Measurements from ENCODE around the gene SPAAR. TPM values are rescaled to one million over a fixed set of nuclear protein-coding genes. Genes with fewer than 3 reads are reported as not detected.
"Not testable (repeated sequence)": the region's sequence is repeated elsewhere in the genome, so short reads cannot be mapped to it uniquely, and the experiment has no call there.

The SPAAR gene
- total RNA-seq, 1 experiment from 2014 or later: not detected

GRCh38 chr9:35897376-35898099 is 11.8 kb upstream of the SPAAR start:
- in situ Hi-C loops (cut with HindIII; ENCODE audit: low pct_unique_long_range_greater_than_20kb, low sequenced_read_pairs); DNase-seq (ENCODE audit: low read depth, low spot score): not testable (repeated sequence)

GRCh38 chr9:35898337-35898736 is 11.0 kb upstream of the SPAAR start:
- DNase-seq (ENCODE audit: low read depth, low spot score): no peak
- in situ Hi-C loops (cut with HindIII; ENCODE audit: low pct_unique_long_range_greater_than_20kb, low sequenced_read_pairs): no loop called here

DNA sequence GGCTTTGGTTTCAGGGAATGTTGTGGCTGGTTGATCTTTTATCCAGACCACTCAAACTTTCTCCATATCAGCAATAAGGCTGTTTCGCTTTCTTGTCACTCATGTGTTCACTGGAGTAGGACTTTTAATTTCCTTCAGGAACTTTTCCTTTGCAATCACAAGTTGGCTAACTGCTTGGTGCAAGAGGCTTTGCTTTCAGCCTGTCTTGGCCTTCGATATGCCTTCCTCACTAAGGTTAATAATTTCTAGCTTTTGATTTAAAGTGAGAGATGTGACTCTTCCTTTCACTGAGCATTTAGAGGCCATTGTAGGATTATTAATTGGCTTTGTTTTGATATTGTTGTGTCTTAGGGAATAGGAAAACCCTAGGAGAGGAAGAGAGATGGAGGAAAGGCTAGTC is 10.3 kb upstream of the SPAAR start:
- in situ Hi-C loops (cut with HindIII; ENCODE audit: low pct_unique_long_range_greater_than_20kb, low sequenced_read_pairs): no loop called here
- no peak for DNase-seq (ENCODE audit: low read depth, low spot score)

DNA sequence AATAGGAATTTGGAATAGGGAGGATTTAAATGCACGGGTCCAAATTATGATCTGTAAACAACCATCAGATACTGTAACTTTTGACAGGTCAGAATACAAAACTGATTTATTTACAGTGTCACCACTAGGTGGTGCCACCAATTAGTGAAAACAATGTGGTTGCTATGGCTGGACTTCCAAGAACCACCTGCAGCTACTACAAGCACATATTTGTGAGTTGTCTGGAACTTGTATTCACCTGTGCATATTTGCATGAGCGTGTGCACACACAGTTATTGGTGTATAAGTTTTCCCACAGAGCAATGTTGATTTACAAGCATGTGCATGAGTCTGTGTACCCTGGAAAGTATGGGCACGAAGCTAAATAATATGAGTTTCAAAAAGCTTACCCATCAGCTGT is 6.2 kb upstream of the SPAAR start:
- DNase-seq (ENCODE audit: low read depth, low spot score): peak; percentile 63
- in situ Hi-C loops (cut with HindIII; ENCODE audit: low pct_unique_long_range_greater_than_20kb, low sequenced_read_pairs): no loop called here

DNA sequence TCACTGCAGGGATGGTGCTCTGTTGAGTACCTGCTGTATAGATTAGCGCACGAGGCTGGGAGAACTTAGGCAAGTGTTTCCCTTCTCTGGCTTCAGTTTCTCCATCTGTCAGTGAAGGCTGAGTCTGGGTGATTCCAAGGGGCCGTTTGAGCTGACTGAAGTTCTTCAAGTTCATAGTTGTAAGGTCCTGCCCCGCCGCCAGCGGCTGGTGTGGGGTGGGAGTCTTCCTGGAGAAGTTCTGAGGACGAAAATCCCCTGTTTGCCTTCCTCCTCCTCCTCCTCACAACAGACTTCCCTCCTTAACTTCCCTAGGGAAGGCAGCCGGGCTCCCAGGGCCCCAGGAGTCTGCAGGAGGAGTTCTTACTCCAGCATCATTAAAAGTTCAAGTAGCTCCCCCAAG is 5.0 kb upstream of the SPAAR start:
- in situ Hi-C loops (cut with HindIII; ENCODE audit: low pct_unique_long_range_greater_than_20kb, low sequenced_read_pairs): no loop called here
- no peak for DNase-seq (ENCODE audit: low read depth, low spot score)

- in situ Hi-C loops (cut with HindIII; ENCODE audit: low pct_unique_long_range_greater_than_20kb, low sequenced_read_pairs): no loop called here
- no peak for DNase-seq (ENCODE audit: low read depth, low spot score)
Observed at GRCh38 chr9:35905051-35905781, 4.1 kb upstream of the SPAAR start.

- DNase-seq (ENCODE audit: low read depth, low spot score): no peak
- in situ Hi-C loops (cut with HindIII; ENCODE audit: low pct_unique_long_range_greater_than_20kb, low sequenced_read_pairs): no loop called here
Observed at GRCh38 chr9:35905912-35906679, 3.2 kb upstream of the SPAAR start, which contains the start of gene HRCT1. TSS of gene HRCT1 (plus strand) at chr9:35906202. CDS start at chr9:35906288, 86 bp downstream.

- DNase-seq (ENCODE audit: low read depth, low spot score): no peak
- in situ Hi-C loops (cut with HindIII; ENCODE audit: low pct_unique_long_range_greater_than_20kb, low sequenced_read_pairs): no loop called here
Observed at GRCh38 chr9:35906923-35907699, 2.2 kb upstream of the SPAAR start.

DNA sequence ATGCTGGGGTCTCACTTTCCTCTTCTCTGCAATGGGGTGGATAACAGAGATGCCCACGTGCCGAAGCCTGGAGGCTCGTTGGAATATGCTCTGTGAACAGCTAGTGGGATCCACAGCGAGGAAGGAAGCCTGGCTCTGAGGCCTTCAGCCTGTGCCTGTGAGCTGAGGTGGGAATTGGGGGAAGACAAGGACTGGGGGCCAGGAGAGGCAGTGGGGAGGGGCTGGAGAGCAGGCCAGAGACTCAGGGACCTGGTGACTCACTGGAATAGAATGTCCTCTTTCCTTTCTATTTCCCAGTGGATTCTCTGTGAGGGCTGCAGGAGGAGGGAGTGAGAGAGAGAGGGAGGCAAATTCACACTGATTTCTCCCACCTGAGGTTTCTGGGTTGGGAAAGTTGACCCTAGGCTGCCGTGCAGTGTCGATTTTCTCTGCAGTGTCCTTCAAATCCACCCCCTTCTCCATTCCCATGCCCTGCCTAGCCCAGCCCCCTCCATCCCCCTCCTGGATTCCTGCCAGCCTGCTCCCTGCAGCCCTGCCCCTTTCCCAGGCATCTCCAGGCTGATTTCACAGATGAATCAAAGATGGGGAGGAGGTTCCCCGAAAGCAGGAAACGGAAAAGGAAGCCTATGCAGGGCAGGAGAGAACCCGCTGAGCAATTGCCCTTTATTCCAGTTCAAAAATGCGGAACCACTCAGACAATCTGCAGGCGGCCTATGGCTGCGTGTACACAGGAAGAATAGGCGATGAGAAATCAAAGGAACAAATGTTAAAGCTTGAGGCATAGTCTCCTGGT is 1.4 kb upstream of the SPAAR start:
- no peak for DNase-seq (ENCODE audit: low read depth, low spot score)
- in situ Hi-C loops (cut with HindIII; ENCODE audit: low pct_unique_long_range_greater_than_20kb, low sequenced_read_pairs): no loop called here

DNA sequence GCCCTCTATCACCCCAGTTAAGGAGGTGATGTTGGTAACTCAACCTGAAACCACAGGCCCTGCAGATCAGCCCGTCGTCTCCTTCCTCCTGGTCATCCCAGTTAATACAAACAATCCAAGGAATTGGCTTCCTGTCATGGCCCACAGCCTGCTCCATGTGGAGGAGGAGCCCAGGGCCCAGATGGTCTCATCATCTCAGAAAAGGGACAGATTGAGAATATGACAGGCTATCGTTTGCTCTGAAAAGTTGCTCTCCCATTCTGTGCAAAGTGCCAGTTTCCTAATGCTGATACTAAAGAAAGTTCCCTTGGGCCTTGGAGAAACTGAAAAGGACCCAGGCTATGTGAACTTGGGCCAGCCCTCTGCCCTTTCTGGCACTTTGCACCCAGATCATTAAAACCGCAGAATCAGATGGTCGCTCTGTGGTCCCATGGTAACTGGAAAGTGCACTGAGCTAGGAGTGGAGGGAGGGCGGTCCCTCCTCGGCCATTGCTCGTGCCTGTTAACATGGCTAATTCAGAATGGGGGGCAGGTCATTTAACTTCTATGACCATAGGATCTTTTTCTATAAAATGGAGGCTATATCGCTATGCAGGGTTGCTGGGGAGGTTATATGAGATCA is 675 bp upstream of the SPAAR start:
- DNase-seq (ENCODE audit: low read depth, low spot score): no peak
- in situ Hi-C loops (cut with HindIII; ENCODE audit: low pct_unique_long_range_greater_than_20kb, low sequenced_read_pairs): no loop called here

DNA sequence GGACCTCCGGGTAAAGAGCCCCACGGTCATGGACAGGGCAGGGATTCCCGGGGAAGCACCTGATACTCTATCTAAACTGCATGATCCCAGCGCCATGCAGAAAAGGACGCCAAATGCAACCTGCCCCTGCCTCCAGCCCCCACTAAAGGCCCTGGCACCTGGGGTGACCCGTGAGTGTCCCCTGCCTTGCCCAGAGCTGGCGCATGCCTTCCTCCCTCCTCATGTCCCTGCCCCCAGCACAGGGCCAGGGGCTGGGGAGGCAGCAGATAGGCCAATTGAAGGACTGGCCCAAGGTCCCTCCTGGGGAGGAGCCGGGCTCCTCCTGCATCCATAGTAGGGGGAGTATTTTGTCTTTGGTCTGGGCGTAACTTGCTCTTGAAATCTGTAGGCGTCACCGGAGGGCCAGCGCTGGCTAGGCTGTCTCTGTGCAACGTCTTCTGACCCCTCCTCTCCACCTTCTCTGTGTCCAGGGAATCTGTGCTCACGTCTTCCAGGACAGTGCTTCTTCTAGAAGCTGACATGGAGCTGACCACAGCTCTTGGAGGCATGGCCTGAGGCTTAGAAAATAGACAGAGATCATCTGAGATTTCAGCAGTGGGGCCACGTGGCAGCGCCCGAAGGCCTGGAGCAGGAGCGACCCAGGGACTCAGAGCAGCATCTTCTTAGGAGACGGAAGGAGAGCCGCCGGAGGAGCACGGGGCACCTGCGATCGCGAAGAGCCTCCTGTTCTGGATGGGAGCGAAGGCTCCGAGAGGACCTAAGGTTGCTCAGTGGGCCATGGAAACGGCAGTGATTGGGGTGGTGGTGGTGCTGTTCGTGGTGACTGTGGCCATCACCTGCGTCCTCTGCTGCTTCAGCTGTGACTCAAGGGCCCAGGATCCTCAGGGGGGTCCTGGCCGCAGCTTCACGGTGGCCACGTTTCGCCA is 660 bp downstream of the SPAAR start:
- in situ Hi-C loops (cut with HindIII; ENCODE audit: low pct_unique_long_range_greater_than_20kb, low sequenced_read_pairs): no loop called here
- DNase-seq (ENCODE audit: low read depth, low spot score): no peak

DNA sequence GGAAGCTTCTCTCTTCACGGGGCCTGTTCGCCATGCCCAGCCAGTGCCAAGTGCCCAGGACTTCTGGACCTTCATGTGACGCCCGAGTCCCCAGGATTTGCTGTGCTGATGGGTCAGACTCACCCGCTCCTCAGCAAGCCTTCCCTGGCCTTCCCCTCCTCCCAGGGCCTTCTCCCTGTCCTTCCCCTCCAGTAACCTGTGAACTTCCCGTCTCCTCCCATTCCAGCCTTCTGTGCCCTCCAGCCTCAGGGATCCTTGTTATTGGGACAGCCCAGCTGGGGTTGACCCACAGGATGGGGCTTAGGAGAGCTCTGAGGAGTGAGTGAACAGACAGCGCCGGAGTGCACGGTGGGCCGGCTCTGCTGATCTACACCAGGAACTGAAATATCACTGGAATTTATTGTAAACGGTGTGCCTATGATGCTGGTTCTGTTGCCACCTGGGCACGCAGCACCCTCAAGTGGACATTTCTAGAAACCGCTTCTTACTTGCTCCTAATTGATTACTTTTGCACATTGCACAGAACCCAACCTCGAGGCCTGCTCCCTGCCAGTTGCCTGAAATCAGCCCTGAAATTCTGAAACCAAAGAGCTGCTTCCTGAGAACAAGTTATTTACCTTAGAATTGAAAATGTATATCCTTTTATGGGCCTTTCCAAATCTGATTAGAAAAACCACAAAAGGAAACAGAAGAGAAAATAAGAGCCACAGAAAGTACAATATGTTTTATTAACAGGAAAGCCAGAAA is 1.5 kb downstream of the SPAAR start:
- DNase-seq (ENCODE audit: low read depth, low spot score): peak; percentile 57
- in situ Hi-C loops (cut with HindIII; ENCODE audit: low pct_unique_long_range_greater_than_20kb, low sequenced_read_pairs): no loop called here

DNA sequence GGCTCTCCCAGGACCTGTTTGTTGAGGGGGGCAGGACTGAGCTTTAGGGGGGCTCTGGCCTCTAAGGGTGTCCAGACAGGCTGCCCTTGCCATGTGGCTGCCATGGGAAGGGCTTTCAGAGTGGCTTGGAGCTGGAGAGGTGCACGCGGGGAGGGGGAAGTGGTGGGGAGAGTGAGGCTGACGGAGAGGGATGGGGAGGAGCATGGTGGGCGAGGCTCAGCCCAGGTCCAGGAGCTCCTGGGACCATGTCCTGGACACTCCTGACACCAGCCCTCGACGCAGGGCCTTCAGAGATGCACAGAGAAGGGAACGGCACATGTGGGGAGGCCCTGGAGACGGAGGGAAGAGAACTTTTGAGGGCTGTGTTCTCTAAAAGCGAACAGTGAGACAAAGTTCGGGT is 2.4 kb downstream of the SPAAR start:
- in situ Hi-C loops (cut with HindIII; ENCODE audit: low pct_unique_long_range_greater_than_20kb, low sequenced_read_pairs): no loop called here
- no peak for DNase-seq (ENCODE audit: low read depth, low spot score)

DNA sequence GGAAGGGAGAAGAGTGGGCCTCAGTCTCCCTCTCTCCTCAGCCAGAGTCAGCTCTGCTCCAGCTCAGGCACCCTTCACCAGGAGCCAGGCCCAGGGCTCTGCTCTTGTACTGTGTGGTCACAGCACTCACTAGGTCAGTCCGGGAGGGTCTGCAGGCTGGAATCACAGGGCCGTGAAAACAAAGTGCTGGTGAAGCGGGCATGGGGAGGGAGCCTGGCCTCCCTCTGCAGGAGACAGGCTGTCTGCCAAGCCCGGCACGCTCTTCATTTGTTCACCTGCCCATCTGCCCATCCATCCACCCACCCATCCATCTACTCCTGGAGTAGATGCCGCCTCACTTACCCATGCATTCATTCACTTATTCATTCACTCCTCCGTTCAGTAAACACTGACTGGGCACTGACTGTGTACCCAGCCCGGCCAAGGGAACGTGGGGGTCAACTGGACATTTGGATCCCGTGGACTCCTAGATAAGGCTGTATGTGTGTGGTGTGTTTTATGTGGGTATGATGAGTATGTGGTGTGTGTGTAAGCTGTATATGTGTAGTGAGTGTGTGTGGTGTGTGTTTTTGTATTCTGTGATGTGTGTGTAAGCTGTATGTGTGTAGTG is 3.6 kb downstream of the SPAAR start:
- no peak for DNase-seq (ENCODE audit: low read depth, low spot score)

DNA sequence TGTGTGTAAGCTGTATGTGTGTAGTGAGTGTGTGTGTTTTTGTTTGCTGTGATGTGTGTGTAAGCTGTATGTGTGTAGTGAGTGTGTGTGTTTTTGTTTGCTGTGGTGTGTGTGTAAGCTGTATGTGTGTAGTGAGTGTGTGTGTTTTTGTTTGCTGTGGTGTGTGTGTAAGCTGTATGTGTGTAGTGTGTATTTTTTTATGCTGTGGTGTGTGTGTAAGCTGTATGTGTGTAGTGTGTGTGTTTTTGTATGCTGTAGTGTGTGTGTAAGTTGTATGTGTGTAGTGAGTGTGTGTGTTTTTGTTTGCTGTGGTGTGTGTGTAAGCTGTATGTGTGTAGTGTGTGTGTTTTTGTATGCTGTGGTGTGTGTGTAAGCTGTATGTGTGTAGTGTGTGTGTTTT is 4.1 kb downstream of the SPAAR start:
- DNase-seq (ENCODE audit: low read depth, low spot score); in situ Hi-C loops (cut with HindIII; ENCODE audit: low pct_unique_long_range_greater_than_20kb, low sequenced_read_pairs): not testable (repeated sequence)

More for the DNA sequence above, 3.6 kb downstream of the SPAAR start:
- in situ Hi-C loops (cut with HindIII; ENCODE audit: low pct_unique_long_range_greater_than_20kb, low sequenced_read_pairs): no loop called here

Measured in SK-MEL-5 (cell line).